Neural progenitor cell (in vitro differentiated cells): ENCODE results near the gene TRAIP. TPM values are rescaled to one million over a fixed set of nuclear protein-coding genes. Genes with fewer than 3 reads are reported as not detected.

Experiments
- DNase-seq: peaks from one replicate; pipeline ENCODE4 v3.0.0-alpha.2; 2016; ENCODE audit warnings: low spot score
- H2AFZ ChIP-seq: fragments of 200-600 bp; sonication (generic); replicated peaks from 2 replicates; pipeline ENCODE4 v1.6.1; 2016; ENCODE audit warnings: antibody characterized with exemption
- H3F3A ChIP-seq: fragments of 200-600 bp; sonication (generic); 2 replicates; pipeline ENCODE4 v1.6.1; 2016; ENCODE audit warnings: antibody characterized with exemption, low read depth
- H3K27ac ChIP-seq: fragments of 200-600 bp; sonication (generic); 2 replicates; pipeline ENCODE4 v1.5.1; 2016; ENCODE audit warnings: mild to moderate bottlenecking
- H3K27me3 ChIP-seq: fragments of 200-600 bp; sonication (generic); 2 replicates; pipeline ENCODE4 v1.6.1; 2016; ENCODE audit warnings: mild to moderate bottlenecking, moderate library complexity
- H3K36me3 ChIP-seq: fragments of 200-600 bp; sonication (generic); 2 replicates; pipeline ENCODE4 v1.5.1; 2016
- H3K4me1 ChIP-seq: fragments of 200-600 bp; sonication (generic); 2 replicates; pipeline ENCODE4 v1.6.1; 2016; ENCODE audit warnings: mixed run types
- H3K4me2 ChIP-seq: fragments of 200-600 bp; sonication (generic); 2 replicates; pipeline ENCODE4 v1.6.1; 2016
- H3K4me3 ChIP-seq: fragments of 200-600 bp; sonication (generic); 2 replicates; pipeline ENCODE4 v1.5.1; 2016
- H3K79me2 ChIP-seq: fragments of 200-600 bp; sonication (generic); 2 replicates; pipeline ENCODE4 v1.6.1; 2016; ENCODE audit warnings: low read depth
- H3K9ac ChIP-seq: fragments of 200-600 bp; sonication (generic); 2 replicates; pipeline ENCODE4 v1.6.1; 2016
- H3K9me3 ChIP-seq: fragments of 200-600 bp; sonication (generic); 2 replicates; pipeline ENCODE4 v1.5.1; 2016; ENCODE audit warnings: low read depth
- H4K20me1 ChIP-seq: fragments of 200-600 bp; sonication (generic); 2 replicates; pipeline ENCODE4 v1.6.1; 2016; ENCODE audit warnings: low read depth
- H3K27ac Mint-ChIP-seq: 3 replicates; pipeline ENCODE4 v1.8.0; 2021; ENCODE audit warnings: mixed read lengths
- H3K27me3 Mint-ChIP-seq: 2 replicates; pipeline ENCODE4 v1.8.0; 2022; ENCODE audit warnings: low read depth, mild to moderate bottlenecking, inconsistent platforms, moderate library complexity, mixed read lengths; ENCODE audit not compliant: insufficient read depth
- H3K36me3 Mint-ChIP-seq: 3 replicates; pipeline ENCODE4 v1.8.0; 2021; ENCODE audit warnings: mixed read lengths
- H3K4me1 Mint-ChIP-seq: 3 replicates; pipeline ENCODE4 v1.8.0; 2021; ENCODE audit warnings: mixed read lengths
- H3K4me3 Mint-ChIP-seq: 3 replicates; pipeline ENCODE4 v1.8.0; 2021; ENCODE audit warnings: mild to moderate bottlenecking, moderate library complexity, mixed read lengths
- H3K9me3 Mint-ChIP-seq: 3 replicates; pipeline ENCODE4 v1.8.0; 2020; ENCODE audit warnings: mixed read lengths
- CTCF ChIP-seq: fragments of 200-600 bp; sonication (generic); IDR thresholded peaks from 2 replicates; pipeline ENCODE4 v1.5.1; 2017; ENCODE audit warnings: antibody characterized with exemption, mild to moderate bottlenecking
- EZH2 ChIP-seq: fragments of 200-600 bp; sonication (generic); IDR thresholded peaks from 2 replicates; pipeline ENCODE4 v1.6.1; 2017; ENCODE audit warnings: antibody characterized with exemption, mild to moderate bottlenecking, moderate library complexity
- EZH2phosphoT487 ChIP-seq: fragments of 200-600 bp; sonication (generic); IDR thresholded peaks from 2 replicates; pipeline ENCODE4 v1.6.1; 2017; ENCODE audit warnings: antibody characterized with exemption
- total RNA-seq: library from RNA; depleted of rRNA; stranded (reverse); fragments of >200 nt; gene quantifications from 2 replicates; pipeline ENCODE4 v1.2.3, GENCODE V29; 2015; ENCODE audit warnings: low replicate concordance

The TRAIP gene
- total RNA-seq, 1 donor from 2014 or later = 24.4 TPM

- Mint-ChIP-seq H3K4me3 (peak overlapping the region; percentile 97), H3K4me1 (peaks cover 12% of the 10 kb centered on the region), H3K36me3 (no peaks in the 10 kb centered on the region), H3K9me3 (no peaks in the 10 kb centered on the region), H3K27ac (no peak overlapping the region), H3K27me3 (peaks cover 2% of the 10 kb centered on the region)
- DNase-seq = no peak
- Histone ChIP-seq H2AFZ (no peak overlapping the region), H3K9me3 (no peaks in the 10 kb centered on the region), H3F3A (no peaks in the 10 kb centered on the region), H3K4me1 (peaks cover 6% of the 10 kb centered on the region), H3K4me3 (peak overlapping the region; percentile 75), H3K27me3 (no peaks in the 10 kb centered on the region), H3K79me2 (peaks cover 35% of the 10 kb centered on the region), H3K36me3 (no peaks in the 10 kb centered on the region), H3K4me2 (peak overlapping the region; percentile 88), H4K20me1 (no peaks in the 10 kb centered on the region), H3K27ac (no peak overlapping the region), H3K9ac (peak overlapping the region; percentile 78)
- TF ChIP-seq EZH2 (no peak), CTCF (no peak), EZH2phosphoT487 (no peak)
Measured at GRCh38 chr3:49855662-49856061, 702 bp downstream of the TRAIP start.

- Histone ChIP-seq H3K4me2 (no peak overlapping the region), H3K9me3 (no peaks in the 10 kb centered on the region), H3K9ac (no peak overlapping the region), H3F3A (no peaks in the 10 kb centered on the region), H3K4me1 (no peaks in the 10 kb centered on the region), H3K27ac (no peak overlapping the region), H3K27me3 (no peaks in the 10 kb centered on the region), H2AFZ (no peak overlapping the region), H3K79me2 (no peaks in the 10 kb centered on the region), H4K20me1 (no peaks in the 10 kb centered on the region), H3K36me3 (no peaks in the 10 kb centered on the region), H3K4me3 (no peak overlapping the region)
- TF ChIP-seq EZH2phosphoT487 (no peak), CTCF (no peak), EZH2 (no peak)
- no peak for DNase-seq
- peak overlapping the region; percentile 29 for H3K27ac Mint-ChIP-seq
- H3K4me1 Mint-ChIP-seq = peaks cover 3% of the 10 kb centered on the region
- no peaks in the 10 kb centered on the region for H3K9me3 Mint-ChIP-seq
- no peak overlapping the region for H3K4me3 Mint-ChIP-seq
- H3K36me3 Mint-ChIP-seq = peaks cover 8% of the 10 kb centered on the region
- peaks cover 6% of the 10 kb centered on the region for H3K27me3 Mint-ChIP-seq
Measured at GRCh38 chr3:49845694-49846093, 10.7 kb downstream of the TRAIP start.

GRCh38 chr3:49844464-49845183 lies 11.7 kb downstream of the TRAIP start:
- Mint-ChIP-seq H3K4me3 (no peak overlapping the region), H3K27me3 (peaks cover 6% of the 10 kb centered on the region), H3K36me3 (peaks cover 8% of the 10 kb centered on the region), H3K4me1 (peaks cover 3% of the 10 kb centered on the region), H3K27ac (no peak overlapping the region), H3K9me3 (no peaks in the 10 kb centered on the region)
- Histone ChIP-seq H4K20me1 (no peaks in the 10 kb centered on the region), H3K27me3 (no peaks in the 10 kb centered on the region), H2AFZ (no peak overlapping the region), H3K79me2 (no peaks in the 10 kb centered on the region), H3K9me3 (no peaks in the 10 kb centered on the region), H3K4me2 (no peak overlapping the region), H3K36me3 (no peaks in the 10 kb centered on the region), H3K4me1 (no peaks in the 10 kb centered on the region), H3F3A (no peaks in the 10 kb centered on the region), H3K4me3 (no peak overlapping the region), H3K9ac (no peak overlapping the region), H3K27ac (no peak overlapping the region)
- TF ChIP-seq EZH2 = no peak
- TF ChIP-seq EZH2phosphoT487 = no peak
- TF ChIP-seq CTCF = no peak
- no peak for DNase-seq
